Kidney (tissue), 14 donors: Measurements from ENCODE around the gene ERC2. TPM values are rescaled to one million over a fixed set of nuclear protein-coding genes. Genes with fewer than 3 reads are reported as not detected.

Experiments used
- DNase-seq, 5 donors: peaks; one replicate each; pipeline ENCODE4 v3.0.0-alpha.2; 2013 to 2020
- FAIRE-seq: peaks from 2 replicates; lab custom pipeline; 2012; peaks lifted over from hg19 to GRCh38; lab: Jason Lieb, UNC
- H3K27ac ChIP-seq, 2 donors: one replicate each; pipeline ENCODE4 v1.7.0; 2013; ENCODE audit warnings: low read depth in 2 of 2, low read length in 2 of 2, inconsistent platforms in 1 of 2
- H3K27me3 ChIP-seq: one replicate; pipeline ENCODE4 v1.7.1; 2013; ENCODE audit warnings: low read length, inconsistent platforms; ENCODE audit not compliant: control insufficient read depth, insufficient read depth
- H3K36me3 ChIP-seq, 3 donors: one replicate each; pipeline versions ENCODE4 v1.7.0 to v1.7.1; 2013; ENCODE audit warnings: low read length in 3 of 3, control low read depth in 1 of 3, inconsistent platforms in 1 of 3; ENCODE audit not compliant: insufficient read depth in 3 of 3, control insufficient read depth in 2 of 3
- H3K4me1 ChIP-seq, 3 donors: one replicate each; pipeline versions ENCODE4 v1.7.0 to v1.7.1; 2013; ENCODE audit warnings: low read length in 3 of 3, inconsistent platforms in 1 of 3, low read depth in 1 of 3; ENCODE audit not compliant: control insufficient read depth in 2 of 3, insufficient read depth in 2 of 3
- H3K4me3 ChIP-seq, 3 donors: one replicate each; pipeline versions ENCODE4 v1.7.0 to v1.8.1; 2013; ENCODE audit warnings: low read length in 3 of 3, control low read depth in 1 of 3, inconsistent platforms in 1 of 3
- H3K9ac ChIP-seq, 3 donors: one replicate each; pipeline versions ENCODE4 v1.7.0 to v1.7.1; 2013; ENCODE audit warnings: low read length in 3 of 3, control low read depth in 1 of 3, inconsistent platforms in 1 of 3
- H3K9me3 ChIP-seq, 3 donors: one replicate each; pipeline versions ENCODE4 v1.7.0 to v1.7.1; 2013; ENCODE audit warnings: low read length in 3 of 3, control low read depth in 1 of 3, inconsistent platforms in 1 of 3; ENCODE audit not compliant: control insufficient read depth in 2 of 3, insufficient read depth in 1 of 3
- CTCF ChIP-seq: IDR thresholded peaks from 3 replicates; pipeline ENCODE4 v1.5.1; 2012; ENCODE audit warnings: mild to moderate bottlenecking, moderate library complexity, borderline replicate concordance; ENCODE audit not compliant: insufficient read depth; ENCODE audit errors: extremely low read depth
- intact Hi-C: fragments of 100-400 bp; cut with DNase I; formaldehyde crosslinking; loops from one replicate; pipeline ENCODE4 v1.11.1; 2022
- polyA plus RNA-seq: library from polyadenylated mRNA; stranded (reverse); fragments of 350-450 nt; fragmentation: Illumina TruSeq; extraction: RNeasy Lipid Tissue Mini Kit (QIAGEN cat#74804); gene quantifications from one replicate; pipeline ENCODE4 v1.2.3, GENCODE V29; 2014; ENCODE audit warnings: low read depth, low replicate concordance; ENCODE audit not compliant: insufficient read depth
- total RNA-seq: library from RNA; stranded (reverse); fragmentation: NEBNext Ultra II Directional; extraction: Animal tissue kit (Norgen Biotek cat#: 25700); gene quantifications from one replicate; pipeline ENCODE4 v1.2.1, GENCODE V29; 2021
- donor health status: control.
- donor health status: control.
- donor health status: control.
- donor health status: control.
- donor health status: control.
- donor health status: DM: yes; HTN: yes; CAD: no.
- donor health status: Normal renal cell carcinoma (clear cell type).

The ERC2 gene
- total and polyA plus RNA-seq, 2 donors from 2014 or later: 0.92 to 3.8 TPM

GRCh38 chr3:55492976-55493375 is 975.3 kb downstream of the ERC2 start:
- Histone ChIP-seq H3K27ac (no peak overlapping the region), H3K4me3 (no peak overlapping the region), H3K9me3 (no peaks in the 10 kb centered on the region), H3K4me1 (peaks cover 0 to 7% (median 4%) of the 10 kb centered on the region in 3 donors), H3K27me3 (no peaks in the 10 kb centered on the region), H3K9ac (no peak overlapping the region), H3K36me3 (no peaks in the 10 kb centered on the region)
- intact Hi-C loops: no loop called here
- FAIRE-seq: no peak
- no peak for TF ChIP-seq CTCF
- DNase-seq: no peak

- intact Hi-C loops: no loop called here
- peaks cover 0 to 11% (median 4%) of the 10 kb centered on the region in 3 donors for H3K4me1 ChIP-seq
- no peaks in the 10 kb centered on the region for H3K36me3 ChIP-seq
- no peaks in the 10 kb centered on the region for H3K27me3 ChIP-seq
- no peaks in the 10 kb centered on the region for H3K9me3 ChIP-seq
- DNase-seq: peak in 2 of 5 donors; percentile 24 to 32
- no peak for FAIRE-seq
- no peak overlapping the region for H3K4me3 ChIP-seq
- H3K27ac ChIP-seq: no peak overlapping the region
- H3K9ac ChIP-seq: no peak overlapping the region
- no peak for TF ChIP-seq CTCF
These were observed 976.9 kb downstream of the ERC2 start for GRCh38 chr3:55491296-55491816.

GRCh38 chr3:55490276-55490913 is 977.9 kb downstream of the ERC2 start:
- intact Hi-C loops: no loop called here
- DNase-seq: peak in 2 of 5 donors; percentile 10 to 33
- FAIRE-seq: no peak
- H3K36me3 ChIP-seq: no peaks in the 10 kb centered on the region
- H3K27me3 ChIP-seq: no peaks in the 10 kb centered on the region
- H3K4me1 ChIP-seq: peaks cover 0 to 12% (median 4%) of the 10 kb centered on the region in 3 donors
- no peak overlapping the region for H3K4me3 ChIP-seq
- no peak overlapping the region for H3K27ac ChIP-seq
- H3K9ac ChIP-seq: no peak overlapping the region
- TF ChIP-seq CTCF: no peak
- no peaks in the 10 kb centered on the region for H3K9me3 ChIP-seq
